Progenitor cell of endocrine pancreas (in vitro differentiated cells): ENCODE measurements around the gene MMP24. TPM values are rescaled to one million over a fixed set of nuclear protein-coding genes. Genes with fewer than 3 reads are reported as not detected.
A peak's percentile ranks its signal among the peaks of the same experiment; 100 is the strongest.

Experiments
- DNase-seq: peaks from one replicate; pipeline ENCODE4 v3.0.0; 2021; ENCODE audit warnings: low spot score; ENCODE audit not compliant: unreplicated experiment
- H3K27ac Mint-ChIP-seq: 2 replicates; pipeline ENCODE4 v1.8.0; 2021; ENCODE audit warnings: mild to moderate bottlenecking, moderate library complexity, mixed read lengths
- H3K27me3 Mint-ChIP-seq: 2 replicates; pipeline ENCODE4 v1.8.0; 2021; ENCODE audit warnings: mixed read lengths
- H3K36me3 Mint-ChIP-seq: 2 replicates; pipeline ENCODE4 v1.8.0; 2022; ENCODE audit warnings: mixed read lengths; ENCODE audit not compliant: insufficient read depth
- H3K4me1 Mint-ChIP-seq: 2 replicates; pipeline ENCODE4 v1.8.0; 2021; ENCODE audit warnings: low read depth, mixed read lengths
- H3K4me3 Mint-ChIP-seq: 2 replicates; pipeline ENCODE4 v1.8.0; 2021; ENCODE audit warnings: low read depth, mild to moderate bottlenecking, moderate library complexity, mixed read lengths
- H3K9me3 Mint-ChIP-seq: 2 replicates; pipeline ENCODE4 v1.8.0; 2021; ENCODE audit warnings: low read depth, mixed read lengths
- total RNA-seq: library from RNA; stranded (reverse); gene quantifications from 2 replicates; pipeline ENCODE4 v1.2.1, GENCODE V29; 2021
- TF ChIP-seq, protein P1 (sequence below): fragments of 200-600 bp; sonication (generic); IDR thresholded peaks from one replicate; pipeline ENCODE4 v1.5.0; 2021; ENCODE audit warnings: antibody characterized with exemption, mild to moderate bottlenecking; ENCODE audit not compliant: unreplicated experiment

The MMP24 gene
- total RNA-seq, 1 donor from 2014 or later: 3.4 TPM

- Mint-ChIP-seq H3K27ac (peak overlapping the region; percentile 93), H3K4me3 (no peak overlapping the region), H3K4me1 (peaks cover 23% of the 10 kb centered on the region), H3K9me3 (no peaks in the 10 kb centered on the region), H3K27me3 (peaks cover 3% of the 10 kb centered on the region), H3K36me3 (peaks cover 4% of the 10 kb centered on the region)
- TF ChIP-seq, protein P1, sequence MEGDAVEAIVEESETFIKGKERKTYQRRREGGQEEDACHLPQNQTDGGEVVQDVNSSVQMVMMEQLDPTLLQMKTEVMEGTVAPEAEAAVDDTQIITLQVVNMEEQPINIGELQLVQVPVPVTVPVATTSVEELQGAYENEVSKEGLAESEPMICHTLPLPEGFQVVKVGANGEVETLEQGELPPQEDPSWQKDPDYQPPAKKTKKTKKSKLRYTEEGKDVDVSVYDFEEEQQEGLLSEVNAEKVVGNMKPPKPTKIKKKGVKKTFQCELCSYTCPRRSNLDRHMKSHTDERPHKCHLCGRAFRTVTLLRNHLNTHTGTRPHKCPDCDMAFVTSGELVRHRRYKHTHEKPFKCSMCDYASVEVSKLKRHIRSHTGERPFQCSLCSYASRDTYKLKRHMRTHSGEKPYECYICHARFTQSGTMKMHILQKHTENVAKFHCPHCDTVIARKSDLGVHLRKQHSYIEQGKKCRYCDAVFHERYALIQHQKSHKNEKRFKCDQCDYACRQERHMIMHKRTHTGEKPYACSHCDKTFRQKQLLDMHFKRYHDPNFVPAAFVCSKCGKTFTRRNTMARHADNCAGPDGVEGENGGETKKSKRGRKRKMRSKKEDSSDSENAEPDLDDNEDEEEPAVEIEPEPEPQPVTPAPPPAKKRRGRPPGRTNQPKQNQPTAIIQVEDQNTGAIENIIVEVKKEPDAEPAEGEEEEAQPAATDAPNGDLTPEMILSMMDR: no peak
- no peak for DNase-seq
These were observed 60.5 kb downstream of the MMP24 start for GRCh38 chr20:35286899-35287508.

- DNase-seq: no peak
- Mint-ChIP-seq H3K36me3 (no peaks in the 10 kb centered on the region), H3K4me1 (peaks cover 23% of the 10 kb centered on the region), H3K27ac (no peak overlapping the region), H3K9me3 (no peaks in the 10 kb centered on the region), H3K27me3 (peaks cover 6% of the 10 kb centered on the region), H3K4me3 (no peak overlapping the region)
- TF ChIP-seq, protein P1: no peak
These were observed 61.2 kb downstream of the MMP24 start for GRCh38 chr20:35287509-35288324.

GRCh38 chr20:35288325-35289060, 62.0 kb downstream of the MMP24 start:
- H3K4me3 Mint-ChIP-seq: no peak overlapping the region
- TF ChIP-seq, protein P1: no peak
- H3K27me3 Mint-ChIP-seq: peaks cover 8% of the 10 kb centered on the region
- DNase-seq: no peak
- H3K36me3 Mint-ChIP-seq: no peaks in the 10 kb centered on the region
- peaks cover 20% of the 10 kb centered on the region for H3K4me1 Mint-ChIP-seq
- no peak overlapping the region for H3K27ac Mint-ChIP-seq
- no peaks in the 10 kb centered on the region for H3K9me3 Mint-ChIP-seq

- H3K4me3 Mint-ChIP-seq: no peak overlapping the region
- H3K36me3 Mint-ChIP-seq: no peaks in the 10 kb centered on the region
- TF ChIP-seq, protein P1: no peak
- no peak for DNase-seq
- H3K27ac Mint-ChIP-seq: no peak overlapping the region
- H3K27me3 Mint-ChIP-seq: peaks cover 8% of the 10 kb centered on the region
- H3K9me3 Mint-ChIP-seq: no peaks in the 10 kb centered on the region
- peaks cover 24% of the 10 kb centered on the region for H3K4me1 Mint-ChIP-seq
These were observed 63.8 kb downstream of the MMP24 start for GRCh38 chr20:35290186-35290886.
